HG03575 (cell line): Measurements from ENCODE around the gene THYN1.

Source experiments
- ATAC-seq: cut with Tn5 transposase; IDR thresholded peaks from one replicate; pipeline ENCODE4 v1.9.1; 2021; ENCODE audit not compliant: unreplicated experiment, insufficient number of reproducible peaks, low FRiP score; ENCODE audit errors: extremely low read depth

Gene THYN1

GRCh38 chr11:134229126-134229790, 23.9 kb downstream of the THYN1 start:
- no peak for ATAC-seq

DNA sequence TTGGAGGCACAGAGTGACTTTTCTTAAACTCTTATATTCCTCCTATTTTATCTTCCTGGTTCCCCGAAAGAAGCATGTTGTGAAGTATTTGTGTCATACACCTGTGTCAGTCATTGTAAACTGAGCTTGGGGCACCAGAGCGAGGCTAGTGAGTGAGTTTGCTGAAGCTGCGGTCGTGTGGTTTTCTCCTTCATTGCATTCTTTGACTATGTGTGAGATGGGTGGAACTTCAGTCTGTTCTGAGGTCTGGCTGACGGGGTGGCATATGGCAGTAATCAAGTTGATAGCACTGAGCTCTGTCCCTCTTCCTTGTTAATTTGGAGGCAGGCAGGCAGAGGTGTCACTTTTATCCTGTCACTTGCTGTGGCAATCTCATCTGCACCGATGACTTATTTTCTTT, 24.5 kb downstream of the THYN1 start:
- ATAC-seq, result peak; percentile 64

GRCh38 chr11:134226806-134227325, 26.3 kb downstream of the THYN1 start:
- no peak for ATAC-seq

- no peak for ATAC-seq
Measured at GRCh38 chr11:134224710-134225664, 28.2 kb downstream of the THYN1 start.

- ATAC-seq, result peak; percentile 42
Measured at GRCh38 chr11:134223836-134224709, 29.1 kb downstream of the THYN1 start, which contains the start of the genes NCAPD3 and VPS26B. TSS of gene NCAPD3 (minus strand) at chr11:134223967. CDS start at chr11:134223926, 41 bp downstream. TSS of gene VPS26B (plus strand) at chr11:134224671. CDS start at chr11:134225123, 452 bp downstream.

DNA sequence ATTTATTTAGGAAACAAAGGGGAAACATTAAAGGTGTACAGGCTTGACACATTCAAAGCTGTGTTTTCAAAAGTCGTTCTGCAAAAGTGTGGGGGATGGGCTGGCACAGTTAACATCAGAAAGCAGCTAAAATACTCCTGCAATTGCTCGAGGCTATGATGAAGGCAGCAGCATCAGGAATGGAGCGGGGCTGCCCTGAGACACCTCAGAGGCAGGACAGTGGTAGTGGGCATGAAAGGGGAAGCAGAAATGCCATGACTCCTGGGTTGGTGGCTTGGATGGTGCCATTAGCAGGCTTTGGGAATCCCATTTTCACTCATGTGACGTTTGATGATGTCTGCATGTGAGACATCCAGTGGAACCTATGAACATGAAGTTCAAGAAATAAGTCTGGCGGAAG, 30.0 kb downstream of the THYN1 start:
- ATAC-seq, result no peak

GRCh38 chr11:134216816-134217215, 36.3 kb downstream of the THYN1 start:
- no peak for ATAC-seq

GRCh38 chr11:134215836-134216235, 37.3 kb downstream of the THYN1 start:
- no peak for ATAC-seq

- ATAC-seq, result no peak
Measured at GRCh38 chr11:134207538-134208239, 45.5 kb downstream of the THYN1 start.

DNA sequence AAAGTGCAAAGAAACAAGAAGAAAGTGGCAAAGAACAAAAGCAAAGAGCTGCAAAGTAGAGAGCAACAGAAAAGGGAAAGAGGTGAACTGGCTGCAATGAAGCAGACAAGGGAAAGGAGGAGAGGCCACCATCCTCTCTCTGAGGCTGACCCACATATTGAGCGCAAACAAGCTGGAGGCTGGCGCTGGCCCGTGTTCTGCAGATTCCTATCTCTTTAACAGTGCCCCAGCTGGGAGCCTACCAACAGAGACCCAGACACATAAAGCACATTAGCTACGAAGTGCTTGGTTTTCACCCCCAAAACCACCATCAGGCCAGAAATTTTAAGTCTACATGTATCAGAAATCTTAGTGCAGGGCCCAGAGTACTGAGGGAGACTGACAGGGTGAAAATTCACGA, 47.0 kb downstream of the THYN1 start:
- ATAC-seq, result no peak

DNA sequence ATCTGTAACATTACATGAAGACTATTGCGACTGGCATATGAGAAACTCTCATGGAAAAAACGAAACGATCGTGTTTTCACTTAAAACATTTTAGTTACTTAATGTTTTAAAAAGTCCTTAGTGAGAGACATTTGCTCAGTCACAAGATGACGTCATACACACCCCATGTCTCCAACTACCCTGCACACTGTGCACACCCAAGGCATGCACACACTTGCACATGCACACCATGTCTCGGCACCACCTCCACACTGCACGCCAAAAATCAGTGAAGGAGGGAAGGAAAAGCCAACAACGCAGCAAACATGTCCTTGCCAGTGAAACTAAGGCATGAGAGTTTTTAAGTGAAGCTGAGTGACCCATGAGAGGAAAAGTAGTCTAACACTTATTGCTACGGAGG, 47.4 kb downstream of the THYN1 start:
- no peak for ATAC-seq

DNA sequence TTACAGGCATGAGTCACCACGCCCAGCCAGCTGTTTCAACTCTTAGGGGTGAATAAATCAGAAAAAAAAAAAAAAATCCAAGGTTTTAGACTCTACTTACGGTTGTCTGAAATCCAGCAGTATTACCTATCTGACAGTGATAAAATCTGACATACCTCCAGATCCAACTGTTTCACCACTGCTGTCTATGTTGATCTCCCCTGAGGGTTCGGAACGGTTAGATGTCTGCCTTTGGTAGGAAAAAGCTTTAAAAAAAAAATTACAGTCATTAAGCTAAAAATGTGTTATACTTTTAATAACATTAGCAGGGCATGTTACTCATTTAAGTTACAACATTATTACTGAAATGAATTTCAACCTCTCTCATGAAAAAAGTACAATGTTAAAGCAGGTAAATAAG, 50.5 kb downstream of the THYN1 start:
- no peak for ATAC-seq

DNA sequence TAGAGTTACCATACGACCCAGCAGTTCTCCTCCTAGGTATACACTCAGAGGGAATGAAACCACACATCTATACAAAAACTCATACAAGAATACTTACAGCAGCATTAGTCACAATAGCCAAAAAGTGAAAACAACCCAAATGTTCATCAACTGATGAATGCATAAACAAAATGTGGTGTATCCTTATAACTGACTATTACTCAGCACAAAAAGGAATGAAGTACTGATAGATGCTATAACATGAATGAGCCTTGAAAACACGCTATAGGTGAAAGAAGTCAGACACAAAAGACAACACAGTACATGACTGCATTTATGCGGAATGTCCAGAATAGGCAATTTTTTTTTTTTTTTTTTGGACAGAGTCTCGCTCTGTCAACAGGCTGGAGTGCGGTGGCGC, 52.5 kb downstream of the THYN1 start:
- ATAC-seq, result no peak

DNA sequence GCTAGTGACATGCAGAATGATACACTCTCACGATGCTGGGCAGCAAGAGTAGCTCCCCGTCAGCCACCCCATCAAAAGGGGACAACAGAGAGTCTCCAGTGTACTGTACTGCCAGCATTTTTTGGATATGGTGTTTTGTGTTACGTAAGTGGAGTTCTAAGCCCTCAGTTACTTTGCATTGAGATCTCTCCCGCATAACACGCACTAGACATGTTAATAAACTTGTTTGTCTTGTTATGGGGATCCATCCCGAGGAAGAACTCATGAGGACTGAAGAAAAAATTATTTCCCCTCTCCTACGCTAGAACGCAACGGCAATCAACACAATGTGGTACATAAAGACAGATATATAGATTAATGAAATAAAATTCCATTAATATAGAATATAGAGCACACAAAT, 53.6 kb downstream of the THYN1 start:
- no peak for ATAC-seq
